Nephron progenitor cell (in vitro differentiated cells): ENCODE measurements around the gene SOAT1.
"Not testable (repeated sequence)": the region's sequence is repeated elsewhere in the genome, so short reads cannot be mapped to it uniquely, and the experiment has no call there.

Experiments used
- DNase-seq: peaks from one replicate; pipeline ENCODE4 v3.0.0; 2021
- H3K27ac Mint-ChIP-seq: 2 replicates; pipeline ENCODE4 v1.8.0; 2021; ENCODE audit warnings: mild to moderate bottlenecking, moderate library complexity, mixed read lengths
- H3K27me3 Mint-ChIP-seq: 2 replicates; pipeline ENCODE4 v1.8.0; 2021; ENCODE audit warnings: mild to moderate bottlenecking, low read depth, mixed read lengths; ENCODE audit not compliant: poor library complexity
- H3K36me3 Mint-ChIP-seq: 2 replicates; pipeline ENCODE4 v1.8.0; 2021; ENCODE audit warnings: low read depth, mixed read lengths
- H3K4me1 Mint-ChIP-seq: 2 replicates; pipeline ENCODE4 v1.8.0; 2021; ENCODE audit warnings: mixed read lengths
- H3K4me3 Mint-ChIP-seq: 2 replicates; pipeline ENCODE4 v1.8.0; 2021; ENCODE audit warnings: mild to moderate bottlenecking, moderate library complexity, mixed read lengths
- H3K9me3 Mint-ChIP-seq: 2 replicates; pipeline ENCODE4 v1.8.0; 2021; ENCODE audit warnings: mild to moderate bottlenecking, moderate library complexity, mixed read lengths
- TF ChIP-seq, protein P1 (sequence below): fragments of 200-600 bp; sonication (generic); IDR thresholded peaks from 2 replicates; pipeline ENCODE4 v1.5.0; 2021; ENCODE audit warnings: antibody characterized with exemption

The SOAT1 gene

DNA sequence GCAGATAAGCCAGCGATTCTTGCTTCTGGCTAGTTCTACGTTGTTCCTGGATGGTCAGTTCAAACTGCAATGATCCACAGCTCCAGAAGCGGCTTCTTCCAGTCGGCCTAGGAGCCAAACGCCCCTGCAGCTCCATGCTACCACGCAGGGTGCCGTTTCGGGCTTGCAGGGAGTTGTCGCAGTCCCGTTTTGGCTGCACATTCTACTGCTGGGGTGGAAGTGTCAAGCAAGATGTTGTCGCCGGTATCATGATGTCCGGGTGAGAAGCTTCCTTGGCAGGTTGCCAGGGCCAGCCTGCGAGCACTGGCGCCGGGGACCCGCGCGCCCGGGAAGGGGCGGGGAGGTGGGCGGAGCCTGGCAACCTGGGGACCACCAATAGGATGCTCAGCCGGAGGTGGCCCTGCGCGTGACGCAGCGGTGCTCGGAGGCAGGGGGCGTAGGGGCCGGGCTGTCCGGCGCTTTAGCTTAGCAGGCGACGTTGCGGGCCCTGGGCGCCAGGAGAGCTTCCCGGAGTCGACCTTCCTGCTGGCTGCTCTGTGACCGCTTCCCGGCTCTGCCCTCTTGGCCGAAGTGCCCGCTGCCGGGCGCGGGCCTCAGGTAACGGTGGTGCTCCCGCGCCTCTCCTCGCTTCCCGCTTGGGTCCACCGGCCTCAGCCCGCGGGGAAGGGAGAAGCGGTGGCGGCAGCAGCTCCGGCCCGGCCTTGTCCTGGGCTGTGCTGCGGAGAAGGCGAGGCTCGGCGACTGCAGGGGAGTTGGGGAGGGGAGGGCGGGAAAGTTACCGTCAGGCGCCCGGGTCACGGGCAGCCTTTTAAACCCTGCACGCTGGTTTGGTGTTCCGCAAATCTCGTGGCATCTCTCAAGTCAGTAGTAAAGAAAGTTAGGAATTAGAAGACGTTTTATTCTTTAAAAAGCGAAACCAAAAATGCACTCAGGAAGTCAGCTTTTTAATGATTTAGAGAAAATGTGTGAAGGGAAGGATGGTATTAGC lies at the start of gene SOAT1:
Gene SOAT1, plus strand, starts transcription at position 458 of the 988 bp plus-strand sequence. CDS start 8,888 bp downstream, outside the sequence.
- DNase-seq: peak; percentile 97
- H3K9me3 Mint-ChIP-seq: no peaks in the 10 kb centered on the region
- peaks cover 10% of the 10 kb centered on the region for H3K27me3 Mint-ChIP-seq
- H3K4me1 Mint-ChIP-seq: peaks cover 35% of the 10 kb centered on the region
- TF ChIP-seq, protein P1, sequence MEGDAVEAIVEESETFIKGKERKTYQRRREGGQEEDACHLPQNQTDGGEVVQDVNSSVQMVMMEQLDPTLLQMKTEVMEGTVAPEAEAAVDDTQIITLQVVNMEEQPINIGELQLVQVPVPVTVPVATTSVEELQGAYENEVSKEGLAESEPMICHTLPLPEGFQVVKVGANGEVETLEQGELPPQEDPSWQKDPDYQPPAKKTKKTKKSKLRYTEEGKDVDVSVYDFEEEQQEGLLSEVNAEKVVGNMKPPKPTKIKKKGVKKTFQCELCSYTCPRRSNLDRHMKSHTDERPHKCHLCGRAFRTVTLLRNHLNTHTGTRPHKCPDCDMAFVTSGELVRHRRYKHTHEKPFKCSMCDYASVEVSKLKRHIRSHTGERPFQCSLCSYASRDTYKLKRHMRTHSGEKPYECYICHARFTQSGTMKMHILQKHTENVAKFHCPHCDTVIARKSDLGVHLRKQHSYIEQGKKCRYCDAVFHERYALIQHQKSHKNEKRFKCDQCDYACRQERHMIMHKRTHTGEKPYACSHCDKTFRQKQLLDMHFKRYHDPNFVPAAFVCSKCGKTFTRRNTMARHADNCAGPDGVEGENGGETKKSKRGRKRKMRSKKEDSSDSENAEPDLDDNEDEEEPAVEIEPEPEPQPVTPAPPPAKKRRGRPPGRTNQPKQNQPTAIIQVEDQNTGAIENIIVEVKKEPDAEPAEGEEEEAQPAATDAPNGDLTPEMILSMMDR: peak; percentile 9
- H3K27ac Mint-ChIP-seq: peak within 1 kb of the TSS; percentile 82
- H3K36me3 Mint-ChIP-seq: peaks cover 22% of the 10 kb centered on the region
- peak within 1 kb of the TSS; percentile 90 for H3K4me3 Mint-ChIP-seq

- H3K9me3 Mint-ChIP-seq, DNase-seq, H3K27ac Mint-ChIP-seq, H3K27me3 Mint-ChIP-seq, H3K36me3 Mint-ChIP-seq, H3K4me1 Mint-ChIP-seq, H3K4me3 Mint-ChIP-seq: not testable (repeated sequence)
These were observed 48.2 kb upstream of the SOAT1 start for GRCh38 chr1:179245426-179245825.

DNA sequence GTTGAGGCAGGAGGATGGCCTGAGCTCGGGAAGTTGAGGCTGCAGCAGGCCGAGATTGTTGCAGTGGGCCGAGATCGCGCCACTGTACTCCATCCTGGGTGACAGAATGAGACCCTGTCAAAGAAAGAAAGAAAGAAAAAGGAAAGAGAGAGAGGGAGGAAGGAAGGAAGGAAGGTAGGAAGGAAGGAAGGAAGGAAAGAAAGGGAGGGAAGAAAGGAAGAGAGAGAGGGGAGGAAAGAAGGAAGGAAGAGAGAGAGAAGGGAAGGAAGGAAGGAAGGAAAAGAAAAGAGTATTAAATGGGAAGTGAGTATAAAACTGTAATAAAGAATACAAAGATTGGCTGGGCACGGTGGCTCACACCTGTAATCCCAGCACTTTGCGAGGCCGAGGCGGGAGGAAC lies 45.7 kb upstream of the SOAT1 start:
- no peak overlapping the region for H3K27ac Mint-ChIP-seq
- no peak for DNase-seq
- no peak overlapping the region for H3K4me3 Mint-ChIP-seq
- TF ChIP-seq, protein P1: no peak
- H3K27me3 Mint-ChIP-seq: peaks cover 9% of the 10 kb centered on the region
- no peaks in the 10 kb centered on the region for H3K9me3 Mint-ChIP-seq
- no peaks in the 10 kb centered on the region for H3K4me1 Mint-ChIP-seq
- H3K36me3 Mint-ChIP-seq: no peaks in the 10 kb centered on the region

GRCh38 chr1:179251675-179252074 lies 41.9 kb upstream of the SOAT1 start:
- Mint-ChIP-seq H3K4me3 (no peak overlapping the region), H3K27ac (no peak overlapping the region), H3K27me3 (peaks cover 5% of the 10 kb centered on the region), H3K36me3 (no peaks in the 10 kb centered on the region), H3K9me3 (no peaks in the 10 kb centered on the region), H3K4me1 (no peaks in the 10 kb centered on the region)
- no peak for DNase-seq
- TF ChIP-seq, protein P1: no peak

DNA sequence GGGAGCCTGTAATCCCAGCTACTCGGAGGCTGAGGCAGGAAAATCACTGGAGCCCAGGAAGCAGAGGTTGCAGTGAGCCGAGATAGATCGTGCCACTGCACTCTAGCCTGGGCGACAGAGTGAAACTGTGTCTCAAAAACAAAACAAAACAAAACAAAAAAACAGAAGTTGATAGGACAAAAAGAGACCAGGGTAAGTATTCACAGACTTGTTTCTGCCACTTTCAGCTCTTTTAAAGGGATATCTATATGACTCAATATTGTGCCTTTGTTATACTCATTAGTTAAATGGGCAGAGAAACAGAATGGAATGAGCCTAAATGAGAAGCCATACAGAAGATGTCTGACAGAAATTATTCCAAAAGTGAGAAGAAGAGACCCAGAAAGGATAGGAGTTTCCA lies 41.0 kb upstream of the SOAT1 start:
- Mint-ChIP-seq H3K4me3 (no peak overlapping the region), H3K4me1 (no peaks in the 10 kb centered on the region), H3K27me3 (peaks cover 5% of the 10 kb centered on the region), H3K9me3 (no peaks in the 10 kb centered on the region), H3K27ac (no peak overlapping the region), H3K36me3 (no peaks in the 10 kb centered on the region)
- DNase-seq: no peak
- TF ChIP-seq, protein P1: no peak

GRCh38 chr1:179253286-179253972 lies 40.2 kb upstream of the SOAT1 start:
- Mint-ChIP-seq H3K27ac (no peak overlapping the region), H3K27me3 (peaks cover 5% of the 10 kb centered on the region), H3K4me1 (no peaks in the 10 kb centered on the region), H3K36me3 (no peaks in the 10 kb centered on the region), H3K9me3 (no peaks in the 10 kb centered on the region), H3K4me3 (no peak overlapping the region)
- TF ChIP-seq, protein P1: no peak
- DNase-seq: no peak
